HCT116 (cell line): Measurements from ENCODE around the gene KMT2D.

Experiments
- CEBPB ChIP-seq: IDR thresholded peaks from 2 replicates; pipeline ENCODE4 v1.6.1; 2012; ENCODE audit warnings: low read depth
- EZH2 ChIP-seq: fragments of 200-600 bp; sonication (generic); IDR thresholded peaks from 2 replicates; pipeline ENCODE4 v1.6.1; 2017; ENCODE audit warnings: antibody characterized with exemption, mixed run types
- POLR2A ChIP-seq: IDR thresholded peaks from 2 replicates; pipeline ENCODE4 v1.7.0; 2011; ENCODE audit warnings: borderline replicate concordance; ENCODE audit not compliant: insufficient read depth, insufficient read length; ENCODE audit errors: extremely low read depth
- POLR2AphosphoS5 ChIP-seq: IDR thresholded peaks from 2 replicates; pipeline ENCODE4 v1.6.1; 2011; ENCODE audit warnings: mild to moderate bottlenecking, low read depth, low read length, moderate library complexity
- RAD21 ChIP-seq: IDR thresholded peaks from 2 replicates; pipeline ENCODE4 v1.6.1; 2012; ENCODE audit warnings: low read depth, mild to moderate bottlenecking
- SIN3A ChIP-seq: IDR thresholded peaks from 2 replicates; pipeline ENCODE4 v1.6.1; 2012; ENCODE audit warnings: low read depth
- ZFX ChIP-seq: fragments of 450-650 bp; IDR thresholded peaks from 2 replicates; pipeline ENCODE4 v1.6.1; 2017
- TF ChIP-seq, protein P1 (sequence below), 3 experiments: fragments of 200-600 bp in 1 of 3; sonication (generic) in 1 of 3; IDR thresholded peaks in 2 of 3; conservative IDR thresholded peaks in 1 of 3; 2 replicates each; pipeline ENCODE4 v1.5.1; 2012 to 2017; ENCODE audit warnings: low read depth in 2 of 3, low read length in 2 of 3, antibody characterized with exemption in 1 of 3, borderline replicate concordance in 1 of 3, control low read depth in 1 of 3, mild to moderate bottlenecking in 1 of 3, mixed read lengths in 1 of 3, mixed run types in 1 of 3, moderate library complexity in 1 of 3; ENCODE audit not compliant: insufficient read depth in 1 of 3

DNA sequence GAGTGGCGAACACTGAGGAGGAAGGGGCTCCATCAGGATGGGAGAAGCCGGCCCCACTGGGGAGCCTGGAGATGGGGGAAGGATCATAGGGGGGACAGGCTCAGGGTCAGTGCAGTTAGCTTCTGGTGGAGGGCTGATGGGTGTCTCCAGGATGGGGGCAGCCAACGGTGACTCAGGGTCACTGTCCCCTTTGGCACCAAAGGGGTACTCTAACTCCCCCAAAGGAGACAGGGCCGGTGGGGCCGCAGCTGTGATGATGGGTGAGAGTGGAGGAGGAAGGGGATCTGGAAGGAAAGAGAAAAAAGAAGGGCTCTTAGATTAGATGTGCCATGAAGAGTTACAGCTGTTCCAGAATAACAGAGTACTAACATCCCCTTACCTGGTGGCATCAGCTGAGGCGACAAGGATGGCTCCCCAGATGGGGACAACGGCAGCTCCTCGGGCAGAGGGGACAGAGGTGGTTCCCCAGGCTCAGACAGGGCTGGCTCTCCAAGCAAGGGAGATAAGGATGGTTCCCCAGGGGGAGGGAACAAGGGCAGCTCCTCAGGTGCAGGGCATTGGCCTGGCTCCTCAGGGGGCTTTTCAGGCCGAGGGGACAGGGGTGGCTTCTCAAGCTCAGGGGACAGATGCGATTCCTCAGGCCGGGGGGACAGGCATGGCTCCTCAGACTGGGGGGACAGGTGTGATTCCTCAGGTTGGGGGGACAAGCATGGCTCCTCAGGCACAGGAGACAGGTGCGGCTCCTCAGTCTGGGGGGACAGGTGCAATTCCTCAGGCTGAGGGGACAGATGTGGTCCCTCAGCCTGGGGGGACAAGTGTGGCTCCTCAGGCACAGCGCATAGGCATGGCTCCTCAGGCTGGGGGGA, 9.9 kb downstream of the KMT2D start:
- no peak for TF ChIP-seq POLR2A
- TF ChIP-seq, protein P1, sequence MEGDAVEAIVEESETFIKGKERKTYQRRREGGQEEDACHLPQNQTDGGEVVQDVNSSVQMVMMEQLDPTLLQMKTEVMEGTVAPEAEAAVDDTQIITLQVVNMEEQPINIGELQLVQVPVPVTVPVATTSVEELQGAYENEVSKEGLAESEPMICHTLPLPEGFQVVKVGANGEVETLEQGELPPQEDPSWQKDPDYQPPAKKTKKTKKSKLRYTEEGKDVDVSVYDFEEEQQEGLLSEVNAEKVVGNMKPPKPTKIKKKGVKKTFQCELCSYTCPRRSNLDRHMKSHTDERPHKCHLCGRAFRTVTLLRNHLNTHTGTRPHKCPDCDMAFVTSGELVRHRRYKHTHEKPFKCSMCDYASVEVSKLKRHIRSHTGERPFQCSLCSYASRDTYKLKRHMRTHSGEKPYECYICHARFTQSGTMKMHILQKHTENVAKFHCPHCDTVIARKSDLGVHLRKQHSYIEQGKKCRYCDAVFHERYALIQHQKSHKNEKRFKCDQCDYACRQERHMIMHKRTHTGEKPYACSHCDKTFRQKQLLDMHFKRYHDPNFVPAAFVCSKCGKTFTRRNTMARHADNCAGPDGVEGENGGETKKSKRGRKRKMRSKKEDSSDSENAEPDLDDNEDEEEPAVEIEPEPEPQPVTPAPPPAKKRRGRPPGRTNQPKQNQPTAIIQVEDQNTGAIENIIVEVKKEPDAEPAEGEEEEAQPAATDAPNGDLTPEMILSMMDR (IDR thresholded peaks at IDR 0.05 in 2 of 3, conservative IDR thresholded peaks at IDR 0.05 in 1 of 3; ENCODE audit: borderline replicate concordance in 1 of 3, insufficient read depth in 1 of 3, low read depth in 2 of 3, low read length in 2 of 3): no peak
- TF ChIP-seq CEBPB: no peak
- no peak for TF ChIP-seq EZH2
- TF ChIP-seq SIN3A: no peak
- no peak for TF ChIP-seq ZFX
- no peak for TF ChIP-seq RAD21
- TF ChIP-seq POLR2AphosphoS5: no peak
